A549 (cell line): Measurements from ENCODE around the gene CLEC4F. TPM values are rescaled to one million over a fixed set of nuclear protein-coding genes. Genes with fewer than 3 reads are reported as not detected.
A peak's percentile ranks its signal among the peaks of the same experiment; 100 is the strongest.

Source experiments
- ATAC-seq, 2 experiments: fragments of 200-7000 bp in 1 of 2; fragments of >200 bp in 1 of 2; cut with Nextera tagmentation in 1 of 2; cut with Tn5 transposase in 1 of 2; 3 replicates each; pipeline versions ENCODE4 v1.8.0 to v1.9.1; 2018 to 2020; ENCODE audit warnings: mild to moderate bottlenecking in 1 of 2, moderate library complexity in 1 of 2
- CTCF ChIA-PET: fragments of 300-600 bp; sonication (Branson Sonifier 250); formaldehyde crosslinking; extraction: SDS; loops from one replicate; lab custom pipeline; 2021; ENCODE audit warnings: antibody characterized with exemption, inconsistent platforms; lab: Yijun Ruan, JAX
- POLR2A ChIA-PET: fragments of 350-600 bp; formaldehyde crosslinking; extraction: SDS; loops from one replicate; lab custom pipeline; 2021; ENCODE audit warnings: antibody characterized with exemption, inconsistent platforms; lab: Yijun Ruan, JAX
- DNase-seq, 2 experiments: peaks; one replicate each; pipeline versions ENCODE4 v3.0.0 to v3.0.0-alpha.2; 2011 to 2016; ENCODE audit warnings: low read depth in 1 of 2, low spot score in 1 of 2
- FAIRE-seq: peaks from 2 replicates; lab custom pipeline; 2011; peaks lifted over from hg19 to GRCh38; lab: Jason Lieb, UNC
- H3K27ac ChIP-seq, 2 experiments: fragments of >200 bp; sonication (Bioruptor Twin); formaldehyde crosslinking; 3 replicates each; pipeline ENCODE4 v1.5.1; 2016 to 2017
- H3K4me1 ChIP-seq: fragments of >200 bp; sonication (Bioruptor Twin); formaldehyde crosslinking; 3 replicates; pipeline ENCODE4 v1.6.1; 2016
- H3K4me2 ChIP-seq: fragments of >200 bp; sonication (Bioruptor Twin); formaldehyde crosslinking; 3 replicates; pipeline ENCODE4 v1.6.1; 2016
- H3K4me3 ChIP-seq: fragments of >200 bp; sonication (Bioruptor Twin); formaldehyde crosslinking; 3 replicates; pipeline ENCODE4 v1.5.1; 2016
- H3K9me3 ChIP-seq: fragments of >200 bp; sonication (Bioruptor Twin); formaldehyde crosslinking; 3 replicates; pipeline ENCODE4 v1.6.1; 2016
- CHD2 ChIP-seq: fragments of 150-350 bp; IDR thresholded peaks from 2 replicates; pipeline ENCODE4 v1.6.1; 2014; ENCODE audit warnings: low read length; ENCODE audit not compliant: partially characterized antibody
- CHD4 ChIP-seq: fragments of 200-600 bp; sonication (generic); IDR thresholded peaks from 2 replicates; pipeline ENCODE4 v1.6.1; 2016; ENCODE audit warnings: antibody characterized with exemption, mild to moderate bottlenecking, borderline replicate concordance
- EP300 ChIP-seq, 2 experiments: fragments of >200 bp; sonication (Bioruptor Twin); formaldehyde crosslinking; IDR thresholded peaks; 2 replicates in 1 of 2; 3 replicates in 1 of 2; pipeline ENCODE4 v1.6.1; 2016 to 2017
- HDAC2 ChIP-seq: fragments of 200-600 bp; sonication (generic); IDR thresholded peaks from 2 replicates; pipeline ENCODE4 v1.6.1; 2016
- HOXB5 ChIP-seq: fragments of 250-450 bp; sonication (Bioruptor Pico); IDR thresholded peaks from 2 replicates; pipeline ENCODE4 v1.5.0; 2020; ENCODE audit warnings: mild to moderate bottlenecking, moderate library complexity
- JUN ChIP-seq, 2 experiments: fragments of >200 bp; sonication (Bioruptor Twin); formaldehyde crosslinking; IDR thresholded peaks; 2 replicates in 1 of 2; 3 replicates in 1 of 2; pipeline ENCODE4 v1.6.1; 2016 to 2017
- KDM1A ChIP-seq: fragments of 200-600 bp; sonication (generic); IDR thresholded peaks from 2 replicates; pipeline ENCODE4 v1.6.1; 2016; ENCODE audit warnings: low read depth, mild to moderate bottlenecking
- MAFK ChIP-seq: fragments of 450-650 bp; IDR thresholded peaks from 2 replicates; pipeline ENCODE4 v1.6.1; 2014; ENCODE audit not compliant: partially characterized antibody
- MAZ ChIP-seq: fragments of 150-350 bp; IDR thresholded peaks from 2 replicates; pipeline ENCODE4 v1.6.1; 2014; ENCODE audit warnings: antibody characterized with exemption, low read depth, low read length, borderline replicate concordance
- MYC ChIP-seq: IDR thresholded peaks from 2 replicates; pipeline ENCODE4 v1.6.1; 2012; ENCODE audit warnings: mild to moderate bottlenecking, inconsistent platforms, low read length, improper control_type of control experiment, borderline replicate concordance
- PHF8 ChIP-seq: fragments of 200-600 bp; sonication (generic); IDR thresholded peaks from 2 replicates; pipeline ENCODE4 v1.6.1; 2016; ENCODE audit warnings: low read depth, mild to moderate bottlenecking, antibody characterized with exemption, moderate library complexity, borderline replicate concordance
- POLR2A ChIP-seq: IDR thresholded peaks from 2 replicates; pipeline ENCODE4 v1.6.1; 2012; ENCODE audit warnings: mild to moderate bottlenecking, low read length
- RAD21 ChIP-seq, 2 experiments: fragments of >200 bp in 1 of 2; sonication (Bioruptor Twin) in 1 of 2; formaldehyde crosslinking in 1 of 2; IDR thresholded peaks in 1 of 2; conservative IDR thresholded peaks in 1 of 2; 2 replicates in 1 of 2; 3 replicates in 1 of 2; pipeline ENCODE4 v1.6.1; 2012 to 2018; ENCODE audit warnings: inconsistent platforms in 1 of 2
- RARB ChIP-seq: fragments of 250-450 bp; sonication (Bioruptor Pico); IDR thresholded peaks from 2 replicates; pipeline ENCODE4 v1.8.0; 2021; ENCODE audit warnings: mild to moderate bottlenecking, moderate library complexity
- RFX5 ChIP-seq: fragments of 450-650 bp; IDR thresholded peaks from 2 replicates; pipeline ENCODE4 v1.7.1; 2014; ENCODE audit warnings: antibody characterized with exemption, mild to moderate bottlenecking, moderate library complexity
- RNF2 ChIP-seq: fragments of 200-600 bp; sonication (generic); IDR thresholded peaks from 2 replicates; pipeline ENCODE4 v1.6.1; 2016; ENCODE audit warnings: low read depth, mild to moderate bottlenecking, antibody characterized with exemption, moderate library complexity, borderline replicate concordance
- SMC3 ChIP-seq: fragments of >200 bp; sonication (Bioruptor Twin); formaldehyde crosslinking; IDR thresholded peaks from 3 replicates; pipeline ENCODE4 v1.6.1; 2018; ENCODE audit warnings: inconsistent platforms
- TFCP2L1 ChIP-seq: fragments of 250-450 bp; sonication (Bioruptor Pico); IDR thresholded peaks from 2 replicates; pipeline ENCODE4 v1.5.0; 2021; ENCODE audit warnings: mild to moderate bottlenecking
- ZFP36 ChIP-seq: fragments of 450-650 bp; IDR thresholded peaks from 2 replicates; pipeline ENCODE4 v1.6.1; 2014; ENCODE audit warnings: borderline replicate concordance; ENCODE audit not compliant: partially characterized antibody
- WGBS: methylation state at CpG from one replicate; pipeline ENCODE4 v1.1.6; 2017; ENCODE audit errors: missing lambda C conversion rate; 5-methylcytosine and 5-hydroxymethylcytosine counted together
- polyA plus RNA-seq, 4 experiments: library from polyadenylated mRNA; depleted of rRNA in 3 of 4; stranded (reverse); fragments of >200 nt; fragmentation: RNase III in 1 of 4; extraction: RNeasy Plus Mini Kit Qiagen cat#74134 plus additional on column Dnase treatment in 1 of 4; gene quantifications; 2 replicates in 3 of 4; 3 replicates in 1 of 4; pipeline ENCODE4 v1.2.3, GENCODE V29; 2011 to 2017
- TF ChIP-seq, protein P1 (sequence below): fragments of >200 bp; sonication (Bioruptor Twin); formaldehyde crosslinking; IDR thresholded peaks from 3 replicates; pipeline ENCODE4 v1.6.1; 2016
- TF ChIP-seq, protein P2 (sequence below): fragments of 250-450 bp; sonication (Bioruptor Pico); IDR thresholded peaks from 2 replicates; pipeline ENCODE4 v1.5.0; 2021; ENCODE audit warnings: mild to moderate bottlenecking, moderate library complexity, borderline replicate concordance
- TF ChIP-seq, protein P3 (sequence below): fragments of >200 bp; sonication (Bioruptor Twin); formaldehyde crosslinking; IDR thresholded peaks from 3 replicates; pipeline ENCODE4 v1.5.1; 2016
- TF ChIP-seq, protein P4 (sequence below): IDR thresholded peaks from 2 replicates; pipeline ENCODE4 v1.6.1; 2012
- TF ChIP-seq, protein P5 (sequence below): fragments of 150-350 bp; IDR thresholded peaks from 2 replicates; pipeline ENCODE4 v1.6.1; 2014; ENCODE audit warnings: low read depth, mild to moderate bottlenecking, low read length

Gene CLEC4F
- polyA plus RNA-seq, 2 of the 4 experiments (the other 2 are of a cell fraction): not detected

DNA sequence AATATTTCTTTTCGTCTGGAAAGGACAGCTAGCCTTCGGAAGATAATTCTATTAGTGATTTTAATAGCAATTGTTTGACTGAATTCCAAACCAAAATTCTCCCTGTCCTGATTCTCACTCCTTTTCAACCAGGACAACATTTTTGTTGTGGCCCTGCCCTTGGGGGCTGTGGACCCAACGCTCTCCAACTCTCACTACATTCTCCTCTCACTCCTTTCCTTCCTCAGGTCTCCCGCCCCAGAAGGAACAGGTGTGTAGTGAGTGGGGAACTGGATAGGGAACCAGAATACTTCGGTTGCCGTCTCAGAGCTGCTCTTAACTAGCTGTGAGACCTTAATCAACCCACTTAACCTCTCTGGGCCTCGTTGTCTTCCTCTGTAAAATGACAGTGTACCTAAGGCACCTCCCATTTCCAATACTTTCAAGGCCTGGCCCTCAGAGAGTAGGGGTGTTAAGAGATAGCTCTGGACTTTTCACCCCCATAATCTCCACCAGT, 51.8 kb downstream of the CLEC4F start:
- DNase-seq (no peak), ATAC-seq (no peak), FAIRE-seq (no peak)
- no peak for TF ChIP-seq CHD4
- TF ChIP-seq CHD2: no peak
- peak; percentile 29; the same call in 1 of the 2 replicates for TF ChIP-seq RFX5
- TF ChIP-seq RNF2: no peak
- no peak for TF ChIP-seq TFCP2L1
- no peak for TF ChIP-seq ZFP36
- no peaks in the 10 kb centered on the region for H3K9me3 ChIP-seq
- H3K4me3 ChIP-seq: peak overlapping the region; percentile 68
- ChIA-PET CTCF (interaction anchor here (0.6 to 4.1 kb wide), 45 partner anchors 8 to 480 kb away, joined by 3 to 46 read pairs (median 5); partner anchors contain the start of genes FAM136A and FIGLA), POLR2A (interaction anchor here (0.6 to 1.5 kb wide), 9 partner anchors 9 to 475 kb away, joined by 3 to 7 read pairs (median 4); partner anchors contain the start of gene SNRPG)
- peak overlapping the region; percentile 91 for H3K4me2 ChIP-seq
- 53% methylated on average over 7 of the region's 7 CpGs for WGBS
- peak overlapping the region; percentile 77 to 92 for H3K27ac ChIP-seq
- peaks cover 11% of the 10 kb centered on the region for H3K4me1 ChIP-seq

DNA sequence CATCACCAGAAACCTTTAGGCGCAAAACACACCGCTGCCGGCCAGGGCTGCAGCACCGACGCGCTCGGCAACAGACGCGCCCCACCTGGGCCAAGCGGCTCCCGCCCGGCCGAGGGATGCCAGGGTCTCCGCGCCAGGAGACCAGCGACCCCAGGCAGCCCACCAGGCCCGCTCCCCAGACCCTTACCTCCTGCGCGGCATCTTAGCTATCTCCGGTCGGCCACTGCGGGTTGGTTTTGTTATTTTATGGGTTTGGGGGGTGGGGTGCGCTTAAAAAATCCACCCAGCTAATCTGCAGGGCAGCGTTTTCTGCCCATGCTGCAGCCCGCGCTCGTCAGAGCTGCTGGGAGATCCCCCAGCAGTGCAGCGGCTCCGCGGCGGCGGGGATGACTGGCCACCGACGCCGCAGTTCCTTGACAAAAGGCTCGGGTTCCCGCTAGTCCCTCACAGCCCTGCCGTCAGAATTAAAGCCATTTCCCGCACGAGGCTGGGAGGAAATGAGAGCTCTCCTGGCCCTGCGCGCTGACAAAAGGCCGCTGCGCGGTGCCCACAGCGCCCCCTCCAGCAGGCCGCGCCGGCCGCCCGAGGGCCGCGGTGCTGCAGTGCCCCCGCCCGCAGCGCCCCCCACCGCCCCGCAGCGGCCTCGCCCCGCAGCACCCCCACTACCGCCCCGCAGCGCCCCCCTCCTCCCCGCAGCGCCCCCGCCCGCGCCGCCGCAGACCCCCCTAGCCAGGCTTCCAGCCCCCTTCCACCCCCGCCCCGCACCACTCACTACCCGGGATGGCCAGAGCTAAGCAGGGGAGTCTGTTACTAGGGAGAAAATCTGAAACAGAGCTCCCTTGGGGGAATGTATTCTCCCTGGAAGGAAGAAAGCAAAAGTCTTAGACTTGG, 52.5 kb downstream of the CLEC4F start, which contains the start of gene ADD2:
TSS of gene ADD2 (minus strand) at position 502 of the 891 bp plus-strand sequence. CDS start 61,792 bp downstream, outside the sequence.
- 1% methylated on average over 26 of the region's 74 CpGs for WGBS
- peak within 1 kb of the TSS; percentile 91 for H3K4me2 ChIP-seq
- H3K9me3 ChIP-seq: no peaks in the 10 kb centered on the region
- CTCF ChIA-PET: interaction anchor here (0.6 to 4.1 kb wide), 47 partner anchors 9 to 466 kb away, joined by 3 to 46 read pairs (median 5); partner anchors contain the start of genes FAM136A and FIGLA
- DNase-seq: peak; percentile 76 to 81
- peaks cover 11% of the 10 kb centered on the region for H3K4me1 ChIP-seq
- POLR2A ChIA-PET: interaction anchor here (0.6 to 1.5 kb wide), 9 partner anchors 9 to 474 kb away, joined by 3 to 7 read pairs (median 4); partner anchors contain the start of gene SNRPG
- peak within 1 kb of the TSS; percentile 68 for H3K4me3 ChIP-seq
- FAIRE-seq: no peak
- peak within 1 kb of the TSS; percentile 77 to 92 for H3K27ac ChIP-seq
- TF ChIP-seq EP300 (IDR thresholded peaks at IDR 0.05): no peak
- TF ChIP-seq RNF2: peak; percentile 57; the same call in 1 of the 2 replicates
- TF ChIP-seq, protein P1, sequence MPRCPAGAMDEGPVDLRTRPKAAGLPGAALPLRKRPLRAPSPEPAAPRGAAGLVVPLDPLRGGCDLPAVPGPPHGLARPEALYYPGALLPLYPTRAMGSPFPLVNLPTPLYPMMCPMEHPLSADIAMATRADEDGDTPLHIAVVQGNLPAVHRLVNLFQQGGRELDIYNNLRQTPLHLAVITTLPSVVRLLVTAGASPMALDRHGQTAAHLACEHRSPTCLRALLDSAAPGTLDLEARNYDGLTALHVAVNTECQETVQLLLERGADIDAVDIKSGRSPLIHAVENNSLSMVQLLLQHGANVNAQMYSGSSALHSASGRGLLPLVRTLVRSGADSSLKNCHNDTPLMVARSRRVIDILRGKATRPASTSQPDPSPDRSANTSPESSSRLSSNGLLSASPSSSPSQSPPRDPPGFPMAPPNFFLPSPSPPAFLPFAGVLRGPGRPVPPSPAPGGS: peak; percentile 65; the same call in 1 of the 3 replicates
- peak; percentile 31 for TF ChIP-seq MAFK
- peak; percentile 31 to 68; a peak in 4 of 5 replicates for TF ChIP-seq RAD21 (conservative IDR thresholded peaks at IDR 0.05 in 1 of 2, IDR thresholded peaks at IDR 0.05 in 1 of 2)
- TF ChIP-seq, protein P2, sequence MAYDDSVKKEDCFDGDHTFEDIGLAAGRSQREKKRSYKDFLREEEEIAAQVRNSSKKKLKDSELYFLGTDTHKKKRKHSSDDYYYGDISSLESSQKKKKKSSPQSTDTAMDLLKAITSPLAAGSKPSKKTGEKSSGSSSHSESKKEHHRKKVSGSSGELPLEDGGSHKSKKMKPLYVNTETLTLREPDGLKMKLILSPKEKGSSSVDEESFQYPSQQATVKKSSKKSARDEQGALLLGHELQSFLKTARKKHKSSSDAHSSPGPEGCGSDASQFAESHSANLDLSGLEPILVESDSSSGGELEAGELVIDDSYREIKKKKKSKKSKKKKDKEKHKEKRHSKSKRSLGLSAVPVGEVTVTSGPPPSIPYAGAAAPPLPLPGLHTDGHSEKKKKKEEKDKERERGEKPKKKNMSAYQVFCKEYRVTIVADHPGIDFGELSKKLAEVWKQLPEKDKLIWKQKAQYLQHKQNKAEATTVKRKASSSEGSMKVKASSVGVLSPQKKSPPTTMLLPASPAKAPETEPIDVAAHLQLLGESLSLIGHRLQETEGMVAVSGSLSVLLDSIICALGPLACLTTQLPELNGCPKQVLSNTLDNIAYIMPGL (CRISPR knock-in tag): peak; percentile 39; the same call in 1 of the 2 replicates
- peak in 1 of 2 experiments; percentile 74; a peak in 3 of 5 replicates for TF ChIP-seq JUN (IDR thresholded peaks at IDR 0.05)
- TF ChIP-seq HOXB5 (CRISPR knock-in tag): peak; percentile 30; the same call in 1 of the 2 replicates
- TF ChIP-seq HDAC2: peak; percentile 56; the same call in 1 of the 2 replicates
- TF ChIP-seq TFCP2L1: no peak
- 0 out of 2 replicates have a peak, but pooled peaks have one; percentile 30 for TF ChIP-seq MAZ
- peak; percentile 64 for TF ChIP-seq SMC3
- TF ChIP-seq POLR2A: peak; percentile 81
- TF ChIP-seq, protein P3, sequence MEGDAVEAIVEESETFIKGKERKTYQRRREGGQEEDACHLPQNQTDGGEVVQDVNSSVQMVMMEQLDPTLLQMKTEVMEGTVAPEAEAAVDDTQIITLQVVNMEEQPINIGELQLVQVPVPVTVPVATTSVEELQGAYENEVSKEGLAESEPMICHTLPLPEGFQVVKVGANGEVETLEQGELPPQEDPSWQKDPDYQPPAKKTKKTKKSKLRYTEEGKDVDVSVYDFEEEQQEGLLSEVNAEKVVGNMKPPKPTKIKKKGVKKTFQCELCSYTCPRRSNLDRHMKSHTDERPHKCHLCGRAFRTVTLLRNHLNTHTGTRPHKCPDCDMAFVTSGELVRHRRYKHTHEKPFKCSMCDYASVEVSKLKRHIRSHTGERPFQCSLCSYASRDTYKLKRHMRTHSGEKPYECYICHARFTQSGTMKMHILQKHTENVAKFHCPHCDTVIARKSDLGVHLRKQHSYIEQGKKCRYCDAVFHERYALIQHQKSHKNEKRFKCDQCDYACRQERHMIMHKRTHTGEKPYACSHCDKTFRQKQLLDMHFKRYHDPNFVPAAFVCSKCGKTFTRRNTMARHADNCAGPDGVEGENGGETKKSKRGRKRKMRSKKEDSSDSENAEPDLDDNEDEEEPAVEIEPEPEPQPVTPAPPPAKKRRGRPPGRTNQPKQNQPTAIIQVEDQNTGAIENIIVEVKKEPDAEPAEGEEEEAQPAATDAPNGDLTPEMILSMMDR: peak; percentile 97
- TF ChIP-seq, protein P4, sequence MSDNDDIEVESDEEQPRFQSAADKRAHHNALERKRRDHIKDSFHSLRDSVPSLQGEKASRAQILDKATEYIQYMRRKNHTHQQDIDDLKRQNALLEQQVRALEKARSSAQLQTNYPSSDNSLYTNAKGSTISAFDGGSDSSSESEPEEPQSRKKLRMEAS: peak; percentile 91
- peak; percentile 43; the same call in 1 of the 2 replicates for TF ChIP-seq MYC
- TF ChIP-seq RARB (CRISPR knock-in tag): no peak
- TF ChIP-seq KDM1A: no peak
- TF ChIP-seq, protein P5, sequence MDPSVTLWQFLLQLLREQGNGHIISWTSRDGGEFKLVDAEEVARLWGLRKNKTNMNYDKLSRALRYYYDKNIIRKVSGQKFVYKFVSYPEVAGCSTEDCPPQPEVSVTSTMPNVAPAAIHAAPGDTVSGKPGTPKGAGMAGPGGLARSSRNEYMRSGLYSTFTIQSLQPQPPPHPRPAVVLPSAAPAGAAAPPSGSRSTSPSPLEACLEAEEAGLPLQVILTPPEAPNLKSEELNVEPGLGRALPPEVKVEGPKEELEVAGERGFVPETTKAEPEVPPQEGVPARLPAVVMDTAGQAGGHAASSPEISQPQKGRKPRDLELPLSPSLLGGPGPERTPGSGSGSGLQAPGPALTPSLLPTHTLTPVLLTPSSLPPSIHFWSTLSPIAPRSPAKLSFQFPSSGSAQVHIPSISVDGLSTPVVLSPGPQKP: no peak
- TF ChIP-seq PHF8: peak; percentile 69
- ATAC-seq: peak; percentile 86 to 94
